ENCODE measurements around the gene VWCE.
A peak's percentile ranks its signal among the peaks of the same experiment; 100 is the strongest.
"Not testable (repeated sequence)": the region's sequence is repeated elsewhere in the genome, so short reads cannot be mapped to it uniquely, and the experiment has no call there.

The VWCE gene

GRCh38 chr11:61279934-61280659 is 15.0 kb downstream of the VWCE start:
- DNase-seq = no peak

GRCh38 chr11:61278001-61278470 is 17.1 kb downstream of the VWCE start:
- DNase-seq = no peak

GRCh38 chr11:61277186-61278000 is 17.7 kb downstream of the VWCE start:
- DNase-seq = no peak

GRCh38 chr11:61275191-61275590 is 19.9 kb downstream of the VWCE start:
- no peak for DNase-seq

- DNase-seq = no peak
Observed at GRCh38 chr11:61274084-61274483, 21.0 kb downstream of the VWCE start.

- DNase-seq = no peak
Observed at GRCh38 chr11:61273178-61274078, 21.7 kb downstream of the VWCE start.

- DNase-seq = no peak
Observed at GRCh38 chr11:61272731-61273130, 22.4 kb downstream of the VWCE start.

GRCh38 chr11:61270354-61271076 is 24.6 kb downstream of the VWCE start:
- no peak for DNase-seq

- no peak for DNase-seq
Observed at GRCh38 chr11:61268588-61269250, 26.4 kb downstream of the VWCE start.

- DNase-seq = no peak
Observed at GRCh38 chr11:61267437-61267841, 27.7 kb downstream of the VWCE start.

GRCh38 chr11:61266602-61267001 is 28.5 kb downstream of the VWCE start:
- DNase-seq = no peak

- DNase-seq = no peak
Observed at GRCh38 chr11:61265357-61265756, 29.8 kb downstream of the VWCE start.

- no peak for DNase-seq
Observed at GRCh38 chr11:61264795-61265194, 30.3 kb downstream of the VWCE start.

- DNase-seq = no peak
Observed at GRCh38 chr11:61264371-61264770, 30.7 kb downstream of the VWCE start.

GRCh38 chr11:61259363-61259762 is 35.8 kb downstream of the VWCE start:
- no peak for DNase-seq

GRCh38 chr11:61258546-61258945 is 36.6 kb downstream of the VWCE start:
- no peak for DNase-seq

GRCh38 chr11:61256710-61257482 is 38.2 kb downstream of the VWCE start:
- peak in 1 of 2 experiments; percentile 7 for DNase-seq

GRCh38 chr11:61254403-61255025 is 40.6 kb downstream of the VWCE start:
- peak; percentile 65 for DNase-seq

GRCh38 chr11:61252332-61252731 is 42.8 kb downstream of the VWCE start:
- DNase-seq = not testable (repeated sequence)

Measured in Kasumi-1 (cell line).